ENCODE measurements around the gene SERPINE1.
"Not testable (repeated sequence)": the region's sequence is repeated elsewhere in the genome, so short reads cannot be mapped to it uniquely, and the experiment has no call there.

The SERPINE1 gene

DNA sequence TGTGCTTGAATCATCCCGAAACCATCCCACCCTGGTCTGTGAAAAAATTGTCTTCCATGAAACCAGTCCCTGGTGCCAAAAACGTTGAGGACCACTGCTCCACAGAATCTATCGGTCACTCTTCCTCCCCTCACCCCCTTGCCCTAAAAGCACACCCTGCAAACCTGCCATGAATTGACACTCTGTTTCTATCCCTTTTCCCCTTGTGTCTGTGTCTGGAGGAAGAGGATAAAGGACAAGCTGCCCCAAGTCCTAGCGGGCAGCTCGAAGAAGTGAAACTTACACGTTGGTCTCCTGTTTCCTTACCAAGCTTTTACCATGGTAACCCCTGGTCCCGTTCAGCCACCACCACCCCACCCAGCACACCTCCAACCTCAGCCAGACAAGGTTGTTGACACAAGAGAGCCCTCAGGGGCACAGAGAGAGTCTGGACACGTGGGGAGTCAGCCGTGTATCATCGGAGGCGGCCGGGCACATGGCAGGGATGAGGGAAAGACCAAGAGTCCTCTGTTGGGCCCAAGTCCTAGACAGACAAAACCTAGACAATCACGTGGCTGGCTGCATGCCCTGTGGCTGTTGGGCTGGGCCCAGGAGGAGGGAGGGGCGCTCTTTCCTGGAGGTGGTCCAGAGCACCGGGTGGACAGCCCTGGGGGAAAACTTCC lies 784 bp upstream of the SERPINE1 start:
- TF ChIP-seq, protein P1, sequence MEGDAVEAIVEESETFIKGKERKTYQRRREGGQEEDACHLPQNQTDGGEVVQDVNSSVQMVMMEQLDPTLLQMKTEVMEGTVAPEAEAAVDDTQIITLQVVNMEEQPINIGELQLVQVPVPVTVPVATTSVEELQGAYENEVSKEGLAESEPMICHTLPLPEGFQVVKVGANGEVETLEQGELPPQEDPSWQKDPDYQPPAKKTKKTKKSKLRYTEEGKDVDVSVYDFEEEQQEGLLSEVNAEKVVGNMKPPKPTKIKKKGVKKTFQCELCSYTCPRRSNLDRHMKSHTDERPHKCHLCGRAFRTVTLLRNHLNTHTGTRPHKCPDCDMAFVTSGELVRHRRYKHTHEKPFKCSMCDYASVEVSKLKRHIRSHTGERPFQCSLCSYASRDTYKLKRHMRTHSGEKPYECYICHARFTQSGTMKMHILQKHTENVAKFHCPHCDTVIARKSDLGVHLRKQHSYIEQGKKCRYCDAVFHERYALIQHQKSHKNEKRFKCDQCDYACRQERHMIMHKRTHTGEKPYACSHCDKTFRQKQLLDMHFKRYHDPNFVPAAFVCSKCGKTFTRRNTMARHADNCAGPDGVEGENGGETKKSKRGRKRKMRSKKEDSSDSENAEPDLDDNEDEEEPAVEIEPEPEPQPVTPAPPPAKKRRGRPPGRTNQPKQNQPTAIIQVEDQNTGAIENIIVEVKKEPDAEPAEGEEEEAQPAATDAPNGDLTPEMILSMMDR (conservative IDR thresholded peaks at IDR 0.05; ENCODE audit: low read depth, low read length) = no peak
- no peak overlapping the region for H3K4me3 ChIP-seq (ENCODE audit: low read depth, low read length)
- peak; percentile 89 for DNase-seq (ENCODE audit: low read depth)

DNA sequence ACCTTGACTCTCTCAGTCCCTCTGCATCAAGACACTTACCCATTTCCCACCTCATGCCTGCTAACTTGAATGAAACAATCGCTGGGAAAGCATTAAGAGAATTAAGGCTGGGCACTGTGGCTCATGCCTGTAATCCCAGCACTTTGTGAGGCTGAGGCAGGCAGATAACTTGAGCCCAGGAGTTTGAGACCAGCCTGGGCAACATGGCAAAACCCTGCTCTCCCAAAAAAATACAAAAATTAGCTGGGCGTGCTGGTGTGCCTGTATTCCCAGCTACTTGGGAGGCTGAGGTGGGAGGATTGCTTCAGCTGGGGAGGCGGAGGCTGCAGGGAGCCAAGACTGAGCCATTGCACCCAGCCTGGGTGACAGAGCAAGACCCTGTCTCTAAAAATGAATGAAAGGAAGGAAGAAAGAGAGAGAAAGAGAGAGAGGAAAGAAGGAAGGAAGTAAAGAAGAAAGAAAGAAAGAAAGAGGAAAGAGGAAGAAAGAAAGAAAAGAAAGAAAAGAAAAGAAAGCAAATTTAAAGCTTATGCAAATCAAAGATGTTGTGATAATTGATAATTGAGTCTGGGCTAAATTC lies 646 bp downstream of the SERPINE1 start:
- DNase-seq (ENCODE audit: low read depth) = no peak
- H3K4me3 ChIP-seq (ENCODE audit: low read depth, low read length) = peak overlapping the region; percentile 72
- TF ChIP-seq, protein P1 (conservative IDR thresholded peaks at IDR 0.05; ENCODE audit: low read depth, low read length) = no peak

DNA sequence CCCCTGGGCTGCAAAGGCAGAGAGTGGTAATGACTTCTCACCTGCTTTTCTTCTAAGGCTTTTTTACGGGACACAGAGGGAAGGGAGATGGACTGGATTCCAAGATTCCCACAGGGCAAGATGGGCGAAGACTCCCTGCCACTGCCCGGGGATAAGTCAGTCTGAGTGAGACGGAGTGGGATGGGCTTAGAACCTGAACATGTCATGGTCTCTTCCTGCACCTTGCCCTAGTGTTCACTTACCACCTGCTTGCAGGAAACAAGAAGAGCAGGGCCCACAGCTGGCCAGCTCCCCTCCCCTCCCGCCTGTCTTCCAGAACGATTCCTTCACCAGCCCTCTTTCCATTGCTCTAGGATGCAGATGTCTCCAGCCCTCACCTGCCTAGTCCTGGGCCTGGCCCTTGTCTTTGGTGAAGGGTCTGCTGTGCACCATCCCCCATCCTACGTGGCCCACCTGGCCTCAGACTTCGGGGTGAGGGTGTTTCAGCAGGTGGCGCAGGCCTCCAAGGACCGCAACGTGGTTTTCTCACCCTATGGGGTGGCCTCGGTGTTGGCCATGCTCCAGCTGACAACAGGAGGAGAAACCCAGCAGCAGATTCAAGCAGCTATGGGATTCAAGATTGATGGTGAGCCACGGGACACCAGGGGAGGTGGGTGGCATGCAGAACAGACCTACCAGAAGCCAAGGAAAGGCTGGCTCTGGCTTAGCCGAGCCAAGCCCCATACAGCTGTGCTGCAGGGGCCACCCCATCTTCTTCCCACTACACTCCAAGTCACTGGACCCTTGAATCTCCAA lies 1.3 kb downstream of the SERPINE1 start:
- TF ChIP-seq, protein P1 (conservative IDR thresholded peaks at IDR 0.05; ENCODE audit: low read depth, low read length) = no peak
- peak overlapping the region; percentile 72 for H3K4me3 ChIP-seq (ENCODE audit: low read depth, low read length)
- peak; percentile 78 for DNase-seq (ENCODE audit: low read depth)

DNA sequence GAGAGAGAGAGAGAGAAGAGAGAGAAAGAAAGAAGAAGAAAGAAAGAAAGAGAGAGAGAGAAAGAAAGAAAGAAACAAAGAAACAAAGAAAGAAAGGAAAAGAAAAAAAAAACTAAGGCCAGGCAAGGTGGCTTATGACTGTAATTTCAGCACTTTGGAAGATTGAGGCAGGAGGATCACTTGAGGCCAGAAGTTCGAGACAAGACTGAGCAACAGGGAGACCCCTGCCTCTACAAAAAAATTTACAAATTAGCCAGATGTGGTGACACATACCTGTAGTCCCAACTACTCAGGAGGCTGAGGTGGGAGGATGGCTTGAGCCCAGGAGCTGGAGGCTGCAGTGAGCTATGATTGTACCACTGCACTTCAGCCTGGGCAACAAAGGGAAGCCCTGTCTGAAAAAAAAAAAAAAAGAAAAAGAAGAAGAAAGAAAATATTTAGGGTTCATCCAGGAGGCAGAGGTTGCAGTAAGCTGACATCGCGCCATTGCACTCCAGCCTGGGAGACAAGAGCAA lies 2.8 kb downstream of the SERPINE1 start:
- TF ChIP-seq, protein P1 (conservative IDR thresholded peaks at IDR 0.05; ENCODE audit: low read depth, low read length) = no peak
- H3K4me3 ChIP-seq (ENCODE audit: low read depth, low read length) = peak overlapping the region; percentile 52

DNA sequence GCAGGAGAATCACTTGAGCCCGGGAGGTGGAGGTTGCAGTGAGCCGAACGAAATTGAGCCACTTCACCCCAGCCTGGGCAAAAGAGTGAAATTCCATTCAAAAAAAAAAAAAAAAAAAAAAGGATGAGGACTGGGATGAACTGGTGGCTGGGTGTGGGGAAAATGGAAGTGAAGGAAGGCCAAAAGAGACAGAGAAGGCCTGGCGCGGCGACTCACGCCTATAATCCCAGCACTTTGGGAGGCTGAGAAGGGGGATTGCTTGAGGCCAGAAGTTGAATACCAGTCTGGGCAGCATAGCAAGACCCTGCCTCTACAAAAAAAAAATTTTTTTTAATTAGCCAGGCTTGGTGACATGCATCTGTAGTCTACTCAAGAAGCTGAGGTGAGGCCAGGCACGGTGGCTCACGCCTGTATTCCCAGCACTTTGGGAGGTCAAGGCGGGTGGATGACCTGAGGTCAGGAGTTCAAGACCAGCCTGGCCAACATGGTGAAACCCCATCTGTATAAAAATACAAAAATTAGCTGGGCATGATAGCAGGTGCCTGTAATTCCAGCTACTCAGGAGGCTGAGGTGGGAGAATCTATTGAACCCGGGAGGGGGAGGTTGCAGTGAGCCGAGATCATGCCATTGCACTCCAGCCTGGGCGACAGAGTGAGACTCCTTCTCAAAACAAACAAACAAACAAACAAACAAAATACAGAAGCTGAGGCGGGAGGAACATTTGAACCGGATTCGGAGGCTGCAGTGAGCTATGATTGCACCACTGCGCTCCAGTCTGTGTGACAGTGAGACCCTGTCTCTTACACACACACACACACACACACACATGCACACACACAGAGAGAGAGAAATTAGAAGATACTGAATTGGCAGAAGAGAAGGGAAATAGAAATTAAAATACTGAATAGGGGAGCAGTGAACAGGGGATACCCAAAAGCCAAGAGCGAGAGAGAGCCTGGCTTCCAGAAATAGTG lies 6.0 kb downstream of the SERPINE1 start:
- not testable (repeated sequence) for DNase-seq (ENCODE audit: low read depth)
- H3K4me3 ChIP-seq (ENCODE audit: low read depth, low read length) = peak overlapping the region; percentile 17

More for the DNA sequence above, 2.8 kb downstream of the SERPINE1 start:
- no peak for DNase-seq (ENCODE audit: low read depth)

DNA sequence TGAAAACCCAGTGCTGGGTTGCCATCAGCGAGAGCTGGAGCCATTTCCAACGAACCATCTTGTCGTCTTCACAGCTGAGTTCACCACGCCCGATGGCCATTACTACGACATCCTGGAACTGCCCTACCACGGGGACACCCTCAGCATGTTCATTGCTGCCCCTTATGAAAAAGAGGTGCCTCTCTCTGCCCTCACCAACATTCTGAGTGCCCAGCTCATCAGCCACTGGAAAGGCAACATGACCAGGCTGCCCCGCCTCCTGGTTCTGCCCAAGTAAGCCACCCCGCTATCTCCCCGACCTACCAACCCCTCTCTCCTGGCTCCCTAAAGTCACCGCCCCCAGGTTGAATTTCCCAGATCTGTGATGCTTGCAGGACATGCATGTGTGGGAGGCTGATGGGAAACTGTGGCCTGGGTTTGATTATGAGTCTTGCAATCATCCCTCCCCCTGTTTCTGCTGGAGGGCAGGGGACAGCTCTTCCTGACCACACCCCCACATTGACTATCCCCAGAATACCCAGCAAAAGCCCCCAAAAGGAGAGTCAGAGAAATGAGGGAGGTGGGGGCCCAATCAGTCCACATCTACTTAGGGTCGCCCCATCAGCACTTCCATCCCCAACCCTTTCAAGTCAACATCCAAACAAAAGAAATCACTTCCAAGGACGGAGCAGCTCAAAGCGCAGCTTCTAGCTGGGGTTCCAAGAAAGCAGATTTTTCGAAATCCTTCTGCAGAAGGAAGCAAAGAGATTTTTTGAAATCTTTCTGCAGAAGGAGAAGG lies 6.9 kb downstream of the SERPINE1 start:
- TF ChIP-seq, protein P1 (conservative IDR thresholded peaks at IDR 0.05; ENCODE audit: low read depth, low read length) = no peak
- H3K4me3 ChIP-seq (ENCODE audit: low read depth, low read length) = peak overlapping the region; percentile 17
- DNase-seq (ENCODE audit: low read depth) = no peak
